LHCN-M2 (cell line): Measurements from ENCODE around the gene DCN. TPM values are rescaled to one million over a fixed set of nuclear protein-coding genes. Genes with fewer than 3 reads are reported as not detected.

Experiments
- DNase-seq: peaks from one replicate; pipeline ENCODE4 v3.0.0-alpha.2; 2012; ENCODE audit warnings: low read depth
- total RNA-seq: library from RNA; depleted of rRNA; stranded (reverse); fragments of >200 nt; gene quantifications from 2 replicates; pipeline ENCODE4 v1.2.3, GENCODE V29; 2014

The DCN gene
- total RNA-seq, 1 experiment from 2014 or later = 478 TPM

GRCh38 chr12:91186156-91186555 lies 3.5 kb upstream of the DCN start:
- DNase-seq = no peak

GRCh38 chr12:91185421-91185820 lies 2.8 kb upstream of the DCN start:
- no peak for DNase-seq

GRCh38 chr12:91183551-91183950 lies 934 bp upstream of the DCN start:
- no peak for DNase-seq

GRCh38 chr12:91180582-91181395 lies 1.8 kb downstream of the DCN start:
- peak; percentile 89 for DNase-seq

GRCh38 chr12:91179966-91180561 lies 2.6 kb downstream of the DCN start:
- no peak for DNase-seq

- peak; percentile 67 for DNase-seq
Measured at GRCh38 chr12:91179315-91179714, 3.3 kb downstream of the DCN start.

GRCh38 chr12:91178781-91179180 lies 3.8 kb downstream of the DCN start:
- no peak for DNase-seq

GRCh38 chr12:91178139-91178561 lies 4.5 kb downstream of the DCN start:
- peak; percentile 80 for DNase-seq

GRCh38 chr12:91177381-91177780 lies 5.2 kb downstream of the DCN start:
- no peak for DNase-seq

- no peak for DNase-seq
Measured at GRCh38 chr12:91176915-91177314, 5.7 kb downstream of the DCN start.

- DNase-seq = no peak
Measured at GRCh38 chr12:91176358-91176757, 6.3 kb downstream of the DCN start.

- DNase-seq = peak; percentile 55
Measured at GRCh38 chr12:91173124-91173523, 9.5 kb downstream of the DCN start.

GRCh38 chr12:91172096-91172495 lies 10.5 kb downstream of the DCN start:
- DNase-seq = no peak

- DNase-seq = peak; percentile 96
Measured at GRCh38 chr12:91171476-91171875, 11.1 kb downstream of the DCN start.

GRCh38 chr12:91163116-91163515 lies 19.5 kb downstream of the DCN start:
- DNase-seq = no peak

GRCh38 chr12:91161009-91161408 lies 21.6 kb downstream of the DCN start:
- DNase-seq = no peak

- peak; percentile 64 for DNase-seq
Measured at GRCh38 chr12:91155990-91156389, 26.6 kb downstream of the DCN start.

GRCh38 chr12:91154131-91154530 lies 28.5 kb downstream of the DCN start:
- DNase-seq = no peak

- no peak for DNase-seq
Measured at GRCh38 chr12:91144053-91144452, 38.6 kb downstream of the DCN start.

- DNase-seq = no peak
Measured at GRCh38 chr12:91143206-91143605, 39.4 kb downstream of the DCN start.

GRCh38 chr12:91142221-91142631 lies 40.4 kb downstream of the DCN start:
- DNase-seq = peak; percentile 45

- DNase-seq = peak; percentile 87
Measured at GRCh38 chr12:91140026-91140931, 42.3 kb downstream of the DCN start.
